ENCODE data around the gene PATE2.

PATE2 gene

GRCh38 chr11:125778728-125779127 is at the start of gene PATE2:
Gene PATE2 (minus strand): TSS chr11:125778828. CDS start chr11:125778773, 55 bp downstream.
- no peak for DNase-seq (ENCODE audit: low read depth in 1 of 2, low spot score in 1 of 2)

- DNase-seq (ENCODE audit: low read depth in 1 of 2, low spot score in 1 of 2): no peak
Observed at GRCh38 chr11:125807909-125808308, 29.3 kb upstream of the PATE2 start.

- DNase-seq (ENCODE audit: low read depth in 1 of 2, low spot score in 1 of 2): no peak
Observed at GRCh38 chr11:125802387-125802786, 23.8 kb upstream of the PATE2 start.

GRCh38 chr11:125799808-125800207 is 21.2 kb upstream of the PATE2 start:
- no peak for DNase-seq (ENCODE audit: low read depth in 1 of 2, low spot score in 1 of 2)

GRCh38 chr11:125797641-125798040 is 19.0 kb upstream of the PATE2 start:
- DNase-seq (ENCODE audit: low read depth in 1 of 2, low spot score in 1 of 2): no peak

- DNase-seq (ENCODE audit: low read depth in 1 of 2, low spot score in 1 of 2): no peak
Observed at GRCh38 chr11:125790825-125791224, 12.2 kb upstream of the PATE2 start.

- DNase-seq (ENCODE audit: low read depth in 1 of 2, low spot score in 1 of 2): no peak
Observed at GRCh38 chr11:125787827-125788226, 9.2 kb upstream of the PATE2 start, which contains the start of gene PATE3. Gene PATE3 (plus strand): TSS chr11:125788127. CDS start chr11:125788152, 25 bp downstream.

GRCh38 chr11:125784678-125785077 is 6.0 kb upstream of the PATE2 start:
- DNase-seq (ENCODE audit: low read depth in 1 of 2, low spot score in 1 of 2): no peak

- DNase-seq (ENCODE audit: low read depth in 1 of 2, low spot score in 1 of 2): no peak
Observed at GRCh38 chr11:125777309-125777708, 1.3 kb downstream of the PATE2 start.

- DNase-seq (ENCODE audit: low read depth in 1 of 2, low spot score in 1 of 2): no peak
Observed at GRCh38 chr11:125773516-125773915, 5.1 kb downstream of the PATE2 start.

- no peak for DNase-seq (ENCODE audit: low read depth in 1 of 2, low spot score in 1 of 2)
Observed at GRCh38 chr11:125772834-125773505, 5.7 kb downstream of the PATE2 start.

- DNase-seq (ENCODE audit: low read depth in 1 of 2, low spot score in 1 of 2): no peak
Observed at GRCh38 chr11:125770583-125770982, 8.0 kb downstream of the PATE2 start.

GRCh38 chr11:125768336-125769046 is 10.1 kb downstream of the PATE2 start:
- DNase-seq (ENCODE audit: low read depth in 1 of 2, low spot score in 1 of 2): no peak

- DNase-seq (ENCODE audit: low read depth in 1 of 2, low spot score in 1 of 2): no peak
Observed at GRCh38 chr11:125766251-125766650, 12.4 kb downstream of the PATE2 start.

GRCh38 chr11:125763483-125763882 is 15.1 kb downstream of the PATE2 start:
- DNase-seq (ENCODE audit: low read depth in 1 of 2, low spot score in 1 of 2): no peak

- no peak for DNase-seq (ENCODE audit: low read depth in 1 of 2, low spot score in 1 of 2)
Observed at GRCh38 chr11:125762445-125762844, 16.2 kb downstream of the PATE2 start.

GRCh38 chr11:125756050-125756449 is 22.6 kb downstream of the PATE2 start:
- DNase-seq (ENCODE audit: low read depth in 1 of 2, low spot score in 1 of 2): no peak

- no peak for DNase-seq (ENCODE audit: low read depth in 1 of 2, low spot score in 1 of 2)
Observed at GRCh38 chr11:125750629-125751028, 28.0 kb downstream of the PATE2 start.

GRCh38 chr11:125745979-125746378 is 32.6 kb downstream of the PATE2 start, which contains the start of gene PATE1:
Gene PATE1 (plus strand): TSS chr11:125746279. CDS start chr11:125746305, 26 bp downstream.
- no peak for DNase-seq (ENCODE audit: low read depth in 1 of 2, low spot score in 1 of 2)

GRCh38 chr11:125743681-125744080 is 34.9 kb downstream of the PATE2 start:
- no peak for DNase-seq (ENCODE audit: low read depth in 1 of 2, low spot score in 1 of 2)

GRCh38 chr11:125740617-125741016 is 38.0 kb downstream of the PATE2 start:
- DNase-seq (ENCODE audit: low read depth in 1 of 2, low spot score in 1 of 2): no peak

- DNase-seq (ENCODE audit: low read depth in 1 of 2, low spot score in 1 of 2): no peak
Observed at GRCh38 chr11:125728969-125729368, 49.7 kb downstream of the PATE2 start.

All from activated CD4-positive, alpha-beta T cell treated with anti-CD3 and anti-CD28 coated beads, Interleukin-2, amount 50 U/mL, for 24 hours (primary cell).